Erythroblast (primary cell): ENCODE measurements around the gene CACNB4.
"Not testable (repeated sequence)": the region's sequence is repeated elsewhere in the genome, so short reads cannot be mapped to it uniquely, and the experiment has no call there.

ENCODE experiments used
- DNase-seq, 2 experiments: peaks; one replicate each; lab custom pipeline; 2025; lab: John Stamatoyannopoulos, UW
- GATA1 ChIP-seq: IDR thresholded peaks from 2 replicates; pipeline ENCODE4 v1.6.1; 2011; ENCODE audit warnings: low read depth, mild to moderate bottlenecking, control low read depth, low read length, moderate library complexity
- POLR2A ChIP-seq: IDR thresholded peaks from 2 replicates; pipeline ENCODE4 v1.6.1; 2011; ENCODE audit warnings: mild to moderate bottlenecking, low read length

The CACNB4 gene

DNA sequence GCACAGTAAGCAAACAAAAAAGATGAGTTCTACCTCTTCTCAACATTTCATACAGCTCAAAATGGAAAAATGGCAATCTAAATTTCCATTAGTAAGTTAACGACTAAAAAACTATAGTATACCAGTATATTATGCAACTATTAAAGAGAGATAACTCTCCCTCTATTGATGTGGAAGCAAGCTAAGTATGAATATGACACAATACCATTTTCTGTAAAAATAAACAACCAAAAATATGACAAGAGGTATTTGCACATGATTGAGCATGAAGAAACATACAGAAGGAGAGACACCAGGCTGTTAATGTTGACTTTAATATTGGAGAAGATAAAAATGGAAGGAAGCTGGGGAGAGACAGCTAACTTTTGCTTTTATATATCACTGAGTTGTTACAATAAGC, 167.1 kb downstream of the CACNB4 start:
- no peak for TF ChIP-seq POLR2A
- TF ChIP-seq GATA1 = no peak
- DNase-seq = no peak

DNA sequence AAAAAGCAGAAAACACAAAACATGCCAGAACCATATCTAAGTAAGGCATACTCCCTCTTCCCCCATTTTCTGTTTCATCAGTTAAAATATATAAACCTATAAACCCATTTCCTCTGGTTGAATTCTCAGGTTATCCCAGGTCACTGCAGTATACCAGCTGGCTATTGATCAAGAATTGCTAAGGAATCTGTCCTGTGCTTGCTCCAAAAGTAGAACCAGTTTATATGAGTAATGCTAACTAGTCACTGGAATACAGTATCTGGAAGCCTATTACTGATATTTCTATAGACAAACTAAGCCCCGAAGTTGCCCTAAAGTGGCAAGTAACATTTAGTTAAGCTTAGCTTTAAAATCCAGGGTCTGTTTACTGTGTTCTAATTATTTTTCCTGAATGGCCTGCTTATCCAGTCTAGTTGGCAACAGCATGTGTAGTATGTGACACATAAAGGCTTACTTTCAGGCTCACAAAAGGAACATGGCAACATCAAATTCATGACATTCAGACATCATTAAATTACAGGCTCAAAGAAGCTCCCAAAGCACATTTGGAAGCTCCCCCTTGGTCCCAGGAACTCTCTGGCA, 167.7 kb downstream of the CACNB4 start:
- DNase-seq = no peak
- TF ChIP-seq GATA1 = no peak
- no peak for TF ChIP-seq POLR2A

GRCh38 chr2:151930042-151930441, 168.8 kb downstream of the CACNB4 start:
- DNase-seq = no peak
- no peak for TF ChIP-seq POLR2A
- no peak for TF ChIP-seq GATA1

DNA sequence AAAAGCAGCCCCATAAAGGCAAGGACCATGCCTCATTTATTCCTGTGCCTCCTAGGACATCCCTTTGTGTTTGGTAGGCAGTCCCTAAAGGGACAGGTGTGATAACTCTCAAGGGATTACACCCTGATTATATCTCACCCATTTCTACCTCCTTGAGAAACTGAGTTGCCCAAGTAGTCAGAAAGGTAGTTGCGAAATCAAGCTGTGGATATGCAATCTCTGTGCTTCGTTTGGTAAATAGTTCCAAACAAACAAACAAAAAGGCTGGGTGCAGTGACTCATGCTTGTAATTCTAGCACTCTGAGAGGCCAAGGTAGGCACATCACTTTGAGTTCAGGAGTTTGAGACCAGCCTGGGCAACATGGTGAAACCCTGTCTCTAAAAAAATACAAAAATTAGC, 170.5 kb downstream of the CACNB4 start:
- DNase-seq = no peak
- TF ChIP-seq GATA1 (no peak), POLR2A (no peak)

DNA sequence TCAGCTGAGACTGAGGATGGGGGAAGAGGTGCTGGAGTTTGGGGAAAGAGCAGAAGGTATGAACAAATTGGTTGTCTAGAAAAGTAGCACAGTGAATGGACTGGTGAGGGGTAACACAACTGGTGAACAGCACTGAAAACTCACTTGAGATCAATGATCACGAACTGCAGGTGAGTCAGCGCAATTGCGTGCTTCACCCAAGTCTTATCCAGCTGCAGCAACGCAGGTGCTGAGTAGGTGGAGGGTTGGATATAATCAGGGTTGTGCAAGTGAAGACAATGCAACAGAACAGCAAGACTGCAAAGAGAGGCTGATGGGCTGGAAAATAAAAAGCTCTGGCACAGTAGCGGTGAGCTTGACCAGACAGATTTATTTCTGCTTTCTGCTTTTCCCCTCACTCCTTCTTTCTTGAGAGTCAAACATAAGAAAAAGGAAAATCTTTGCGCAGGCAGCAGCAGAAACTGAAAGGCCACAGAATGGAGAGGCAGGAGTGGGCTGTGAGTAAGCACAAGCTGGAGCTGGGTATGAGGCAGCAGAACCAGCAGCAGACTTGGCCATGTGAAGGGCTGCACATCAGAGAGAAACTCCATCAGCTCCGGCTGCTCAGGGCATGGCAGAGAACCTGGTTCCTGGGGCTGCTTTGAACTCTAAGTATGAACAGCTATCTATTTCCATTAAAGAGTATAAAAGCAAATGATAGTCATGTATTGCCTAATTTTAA, 171.2 kb downstream of the CACNB4 start:
- TF ChIP-seq POLR2A (no peak), GATA1 (no peak)
- DNase-seq = no peak

- TF ChIP-seq GATA1 (no peak), POLR2A (no peak)
- peak in 1 of 2 experiments; percentile 12 for DNase-seq
Measured at GRCh38 chr2:151922845-151923666, 175.8 kb downstream of the CACNB4 start.

DNA sequence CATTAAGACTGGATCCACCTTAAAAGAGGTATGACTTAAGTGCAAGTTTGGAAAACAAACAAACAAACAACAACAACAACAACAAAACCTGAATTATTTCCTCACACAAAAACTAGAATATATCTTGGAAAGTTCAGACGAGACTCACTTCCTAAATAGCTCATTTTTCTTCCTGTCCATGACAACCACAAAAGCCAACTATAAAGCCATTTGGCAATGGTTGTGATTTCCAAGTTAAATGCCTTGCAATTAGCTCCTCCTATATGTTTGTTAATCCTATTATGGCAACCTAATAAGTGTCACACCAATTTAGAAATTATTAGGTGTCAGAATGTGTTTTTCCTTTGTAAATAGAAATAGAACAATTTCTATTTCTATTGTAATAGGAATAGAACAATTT, 179.1 kb downstream of the CACNB4 start:
- TF ChIP-seq POLR2A (no peak), GATA1 (no peak)
- DNase-seq = no peak

DNA sequence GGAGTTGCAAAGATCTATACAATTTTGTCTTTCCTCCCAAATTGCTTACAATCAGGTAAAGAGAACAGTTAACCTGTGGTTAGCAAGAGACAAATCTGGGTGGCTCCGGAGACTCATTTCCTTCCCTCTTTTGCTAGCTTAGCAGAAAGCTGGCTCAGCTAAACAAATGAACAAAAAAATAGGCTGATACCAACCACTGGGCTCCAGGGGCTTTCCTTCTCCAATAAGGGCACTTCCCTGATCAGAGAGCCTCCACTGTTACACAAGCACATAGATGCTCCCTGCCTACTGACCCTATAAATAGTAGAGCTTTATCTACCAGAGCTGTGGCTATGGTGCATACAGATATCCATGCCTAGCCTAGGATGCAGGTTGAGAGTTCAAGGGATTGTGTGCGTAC, 180.5 kb downstream of the CACNB4 start:
- no peak for DNase-seq
- TF ChIP-seq POLR2A (no peak), GATA1 (no peak)

DNA sequence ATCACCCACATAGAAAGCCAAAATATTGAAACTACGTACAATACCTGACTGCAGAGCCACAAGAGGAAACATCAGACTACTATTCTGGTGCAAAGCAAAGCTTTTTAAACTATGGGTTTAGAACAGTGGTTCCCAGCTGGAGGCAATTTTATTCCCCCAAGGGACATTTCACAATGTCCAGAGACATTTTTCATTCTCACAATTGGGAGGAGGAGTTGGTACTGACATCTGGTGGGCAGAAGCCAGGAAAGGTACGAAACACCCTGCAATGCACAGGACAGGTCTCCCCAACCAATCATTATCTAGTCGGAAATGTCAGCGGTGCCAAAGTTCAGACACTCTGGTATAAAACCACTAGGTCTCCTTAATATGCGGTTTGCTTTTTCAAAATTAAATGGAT, 182.2 kb downstream of the CACNB4 start:
- DNase-seq = no peak
- TF ChIP-seq POLR2A = no peak
- no peak for TF ChIP-seq GATA1

DNA sequence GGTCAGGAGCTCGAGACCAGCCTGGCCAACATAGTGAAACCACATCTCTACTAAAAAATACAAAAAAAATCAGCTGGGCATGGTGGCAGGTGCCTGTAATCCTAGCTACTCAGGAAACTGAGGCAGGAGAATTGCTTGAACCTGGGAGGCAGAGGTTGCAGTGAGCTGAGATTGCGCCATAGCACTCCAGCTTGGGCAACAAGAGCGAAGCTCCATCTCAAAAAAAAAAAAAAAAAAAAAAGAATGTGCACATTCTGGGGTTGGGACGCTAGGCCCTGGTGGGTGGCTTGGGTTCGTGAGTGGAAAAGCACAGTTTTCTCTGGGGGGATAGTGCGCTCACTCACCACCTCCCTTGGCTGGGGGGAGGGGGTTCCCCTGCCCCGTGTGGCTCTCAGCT, 183.2 kb downstream of the CACNB4 start:
- not testable (repeated sequence) for DNase-seq

GRCh38 chr2:151914989-151915628, 183.7 kb downstream of the CACNB4 start:
- DNase-seq = no peak
- TF ChIP-seq POLR2A (no peak), GATA1 (no peak)

- peak; percentile 21 to 58 for DNase-seq
- no peak for TF ChIP-seq GATA1
Measured at GRCh38 chr2:151908204-151908882, 190.5 kb downstream of the CACNB4 start.

GRCh38 chr2:151907286-151908203, 191.3 kb downstream of the CACNB4 start:
- DNase-seq = no peak
- TF ChIP-seq POLR2A = no peak
- TF ChIP-seq GATA1 = no peak

- TF ChIP-seq GATA1 (no peak), POLR2A (no peak)
- no peak for DNase-seq
Measured at GRCh38 chr2:151906633-151906998, 192.2 kb downstream of the CACNB4 start.
